Measurements from ENCODE around the gene BHLHA15. TPM values are rescaled to one million over a fixed set of nuclear protein-coding genes. Genes with fewer than 3 reads are reported as not detected.

Gene BHLHA15
- total RNA-seq, 1 experiment from 2014 or later, result 5.2 TPM

DNA sequence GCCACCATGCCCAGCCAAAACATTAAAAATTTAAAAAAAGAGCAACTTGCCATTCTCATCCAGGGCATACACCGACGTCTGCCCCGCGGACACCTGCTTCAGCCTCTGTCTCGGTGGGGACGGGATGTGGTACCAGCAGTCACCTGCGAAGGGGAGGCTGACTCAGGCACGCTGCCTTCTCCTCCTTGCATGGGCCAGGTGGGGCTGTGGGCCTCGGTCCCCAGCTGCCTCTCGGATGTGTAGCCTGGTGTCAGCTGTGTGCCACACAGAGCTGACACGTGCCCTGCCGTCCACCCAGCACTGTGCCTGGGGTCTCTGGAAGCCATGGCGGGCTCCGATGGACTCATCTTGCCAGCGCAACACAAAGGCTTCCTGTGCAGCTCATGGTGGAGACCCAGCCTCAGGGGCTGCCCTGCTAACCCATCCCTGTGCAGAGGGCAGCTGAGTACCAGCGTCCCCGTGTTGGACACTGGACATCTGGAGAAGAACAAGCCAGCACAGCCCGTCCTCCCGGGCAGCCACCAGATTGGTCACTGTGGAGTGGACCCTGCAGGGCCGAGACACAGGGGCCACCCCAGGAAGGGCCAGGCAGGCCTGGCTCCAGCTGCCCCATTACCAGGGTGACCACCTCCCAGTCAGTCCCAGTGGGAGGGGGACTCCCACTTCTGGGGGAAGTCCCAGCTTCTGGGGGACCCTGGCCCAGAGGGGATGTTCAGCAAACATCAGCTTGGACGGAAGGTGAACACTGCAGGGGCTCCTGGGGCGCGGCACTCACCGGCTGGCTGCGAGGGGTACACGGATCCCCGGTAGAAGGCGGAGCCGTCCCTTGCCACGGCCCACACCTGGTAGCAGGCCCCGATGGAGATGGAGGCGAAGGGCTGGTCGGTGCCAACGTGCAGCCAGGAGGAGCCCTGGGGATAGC is 10.6 kb downstream of the BHLHA15 start:
- Histone ChIP-seq H3K9ac (ENCODE audit: low read length) (no peak overlapping the region), H3K9me2 (ENCODE audit: insufficient read depth) (no peaks in the 10 kb centered on the region), H3K9me3 (ENCODE audit: control insufficient read depth in 1 of 2, insufficient read depth in 1 of 2, low read depth in 1 of 2, low read length in 2 of 2) (no peaks in the 10 kb centered on the region), H3K27me3 (ENCODE audit: insufficient read depth, low read length) (no peaks in the 10 kb centered on the region), H3K4me3 (replicated peaks in 1 of 2; ENCODE audit: low read depth in 1 of 2, low read length in 2 of 2) (no peak overlapping the region), H3K36me3 (ENCODE audit: control insufficient read depth in 1 of 2, insufficient read depth in 2 of 2, low read length in 2 of 2) (no peaks in the 10 kb centered on the region), H3K4me2 (ENCODE audit: low read length) (no peak overlapping the region), H2AFZ (ENCODE audit: low read depth, low read length, poor library complexity, severe bottlenecking) (no peak overlapping the region), H3K4me1 (ENCODE audit: control insufficient read depth in 1 of 2, insufficient read depth in 2 of 2, low read length in 2 of 2) (no peaks in the 10 kb centered on the region), H3K79me2 (ENCODE audit: insufficient read depth, low read length) (no peaks in the 10 kb centered on the region), H4K20me1 (ENCODE audit: insufficient read depth) (no peaks in the 10 kb centered on the region), H3K27ac (ENCODE audit: low read depth, low read length) (no peak overlapping the region)
- DNase-seq (ENCODE audit: low read depth, low spot score), result no peak
- BruUV-seq (replicated peaks), result no TSS peak
- CTCF ChIA-PET, result no interaction called here
- ATAC-seq, result no peak
- RAD21 ChIA-PET (ENCODE audit: low non-redundant PET in 1 of 2, low total read pairs in 2 of 2, uncharacterized antibody in 2 of 2, unreplicated experiment in 2 of 2), result no interaction called here
- POLR2A ChIA-PET, result interaction anchor here (0.6 kb wide), 1 partner anchor 177 kb away, joined by 3 read pairs; no protein-coding TSS in a partner anchor
- intact Hi-C loops (cut with micrococcal nuclease), result no loop called here
- no peak for TF ChIP-seq JUND (IDR thresholded peaks at IDR 0.05)
- TF ChIP-seq SRF (IDR thresholded peaks at IDR 0.05; ENCODE audit: low read depth), result no peak
- TF ChIP-seq EZH2 (IDR thresholded peaks at IDR 0.05), result no peak
- no peak for TF ChIP-seq CEBPB (IDR thresholded peaks at IDR 0.05; ENCODE audit: low read depth)
- TF ChIP-seq EZH2phosphoT487 (IDR thresholded peaks at IDR 0.05; ENCODE audit: borderline replicate concordance), result no peak
- TF ChIP-seq POLR2A (IDR thresholded peaks at IDR 0.05; ENCODE audit: borderline replicate concordance, extremely low read depth, insufficient read depth, insufficient read length), result no peak
- TF ChIP-seq ELF1 (IDR thresholded peaks at IDR 0.05; ENCODE audit: borderline replicate concordance, low read depth), result no peak

DNA sequence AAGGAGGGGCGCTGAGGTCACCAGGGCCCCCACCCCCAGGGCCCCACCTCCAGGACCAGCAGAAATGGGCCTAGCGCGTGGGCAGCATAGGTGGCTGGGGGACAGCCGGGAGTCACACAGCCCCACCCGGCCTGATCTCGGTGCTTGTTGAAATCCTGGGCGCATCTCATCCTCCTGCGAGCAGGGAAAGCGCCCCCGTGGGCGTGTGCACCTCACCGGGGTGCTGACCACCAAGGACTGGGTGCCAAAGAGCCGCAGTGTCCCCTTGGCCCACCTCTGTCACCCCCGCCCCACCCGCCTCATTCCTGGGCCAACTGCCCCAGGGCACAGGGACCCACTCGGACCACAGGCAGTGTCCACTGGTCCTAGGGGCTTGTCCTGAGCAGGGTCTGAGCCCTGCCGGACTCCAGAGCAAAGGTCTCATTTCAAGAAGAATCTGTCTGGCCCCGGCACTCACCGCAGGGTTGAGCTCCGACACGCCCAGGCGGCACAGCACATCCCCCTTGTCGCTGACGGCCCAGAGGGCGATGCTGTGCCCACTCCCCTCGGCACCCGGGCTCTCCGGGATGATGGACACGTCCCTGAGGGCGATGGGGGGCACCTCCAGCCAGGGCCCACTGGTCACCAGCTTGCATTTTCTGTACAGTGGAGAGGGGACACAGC is 11.4 kb downstream of the BHLHA15 start:
- CTCF ChIA-PET, result no interaction called here
- no peak for DNase-seq (ENCODE audit: low read depth, low spot score)
- Histone ChIP-seq H3K4me2 (ENCODE audit: low read length) (no peak overlapping the region), H3K9ac (ENCODE audit: low read length) (no peak overlapping the region), H3K4me3 (replicated peaks in 1 of 2; ENCODE audit: low read depth in 1 of 2, low read length in 2 of 2) (no peak overlapping the region), H3K4me1 (ENCODE audit: control insufficient read depth in 1 of 2, insufficient read depth in 2 of 2, low read length in 2 of 2) (no peaks in the 10 kb centered on the region), H4K20me1 (ENCODE audit: insufficient read depth) (no peaks in the 10 kb centered on the region), H3K36me3 (ENCODE audit: control insufficient read depth in 1 of 2, insufficient read depth in 2 of 2, low read length in 2 of 2) (no peaks in the 10 kb centered on the region), H3K27ac (ENCODE audit: low read depth, low read length) (no peak overlapping the region), H3K79me2 (ENCODE audit: insufficient read depth, low read length) (no peaks in the 10 kb centered on the region), H2AFZ (ENCODE audit: low read depth, low read length, poor library complexity, severe bottlenecking) (no peak overlapping the region), H3K9me2 (ENCODE audit: insufficient read depth) (no peaks in the 10 kb centered on the region), H3K9me3 (ENCODE audit: control insufficient read depth in 1 of 2, insufficient read depth in 1 of 2, low read depth in 1 of 2, low read length in 2 of 2) (no peaks in the 10 kb centered on the region), H3K27me3 (ENCODE audit: insufficient read depth, low read length) (no peaks in the 10 kb centered on the region)
- no TSS peak for BruUV-seq (replicated peaks)
- POLR2A ChIA-PET, result no interaction called here
- TF ChIP-seq TCF7L2 (IDR thresholded peaks at IDR 0.05; ENCODE audit: borderline replicate concordance, extremely low read depth, insufficient read depth, insufficient read length) (no peak), POLR2A (IDR thresholded peaks at IDR 0.05; ENCODE audit: borderline replicate concordance, extremely low read depth, insufficient read depth, insufficient read length) (no peak), ZNF274 (IDR thresholded peaks at IDR 0.05; ENCODE audit: low read depth, low read length) (no peak), RAD21 (IDR thresholded peaks at IDR 0.05; ENCODE audit: low read depth) (no peak)
- RAD21 ChIA-PET (ENCODE audit: low non-redundant PET in 1 of 2, low total read pairs in 2 of 2, uncharacterized antibody in 2 of 2, unreplicated experiment in 2 of 2), result no interaction called here
- ATAC-seq, result no peak
- intact Hi-C loops (cut with micrococcal nuclease), result no loop called here
